PC-9 (cell line): ENCODE results near the gene NAA25. TPM values are rescaled to one million over a fixed set of nuclear protein-coding genes. Genes with fewer than 3 reads are reported as not detected.

Experiments
- Bru-seq: library from RNA; stranded (reverse); fragments of 400-500 nt; gene quantifications from one replicate; lab custom pipeline; 2021; lab: Mats Ljungman, UMichigan
- BruChase-seq, 2 experiments: library from RNA; stranded (reverse); fragments of 400-500 nt; gene quantifications; one replicate each; lab custom pipeline; 2021; lab: Mats Ljungman, UMichigan
- BruUV-seq: library from RNA; stranded (reverse); fragments of 400-500 nt; replicated peaks from 2 replicates; lab custom pipeline; 2021; lab: Mats Ljungman, UMichigan
- CTCF ChIA-PET: fragments of 300-600 bp; sonication (Branson Sonifier 250); formaldehyde crosslinking; loops from one replicate; lab custom pipeline; 2022; ENCODE audit warnings: antibody characterized with exemption; lab: Charles Lee
- POLR2A ChIA-PET: fragments of 300-600 bp; sonication (Branson Sonifier 250); formaldehyde crosslinking; loops from one replicate; lab custom pipeline; 2022; ENCODE audit warnings: antibody characterized with exemption; ENCODE audit not compliant: unreplicated experiment; lab: Charles Lee
- DNase-seq, 2 experiments: peaks; one replicate each; pipeline versions ENCODE4 v3.0.0 to v3.0.0-alpha.2; 2015 to 2022; ENCODE audit warnings: mixed read lengths in 1 of 2
- H2AFZ ChIP-seq: fragments of 200-600 bp; sonication (generic); 2 replicates; pipeline ENCODE4 v1.8.1; 2017; ENCODE audit warnings: antibody characterized with exemption
- H3F3A ChIP-seq: fragments of 200-600 bp; sonication (generic); 2 replicates; pipeline ENCODE4 v1.8.1; 2017; ENCODE audit warnings: antibody characterized with exemption, mild to moderate bottlenecking, low read depth; ENCODE audit not compliant: insufficient read depth
- H3K27ac ChIP-seq: fragments of 200-600 bp; sonication (generic); 2 replicates; pipeline ENCODE4 v1.6.1; 2016; ENCODE audit warnings: mixed run types
- H3K27me3 ChIP-seq: fragments of 200-600 bp; sonication (generic); 2 replicates; pipeline ENCODE4 v1.6.1; 2016; ENCODE audit warnings: low read depth, mixed run types; ENCODE audit not compliant: insufficient read depth
- H3K36me3 ChIP-seq: fragments of 200-600 bp; sonication (generic); 2 replicates; pipeline ENCODE4 v1.6.1; 2016; ENCODE audit warnings: low read depth, mixed run types
- H3K4me1 ChIP-seq: fragments of 200-600 bp; sonication (generic); replicated peaks from 2 replicates; pipeline ENCODE4 v1.6.1; 2016; ENCODE audit warnings: mixed run types; ENCODE audit not compliant: insufficient read depth
- H3K4me2 ChIP-seq: fragments of 200-600 bp; sonication (generic); 2 replicates; pipeline ENCODE4 v1.6.1; 2017; ENCODE audit warnings: mixed run types
- H3K4me3 ChIP-seq: fragments of 200-600 bp; sonication (generic); 2 replicates; pipeline ENCODE4 v1.6.1; 2016; ENCODE audit warnings: mixed run types
- H3K79me2 ChIP-seq: fragments of 200-600 bp; sonication (generic); 2 replicates; pipeline ENCODE4 v1.6.1; 2017; ENCODE audit warnings: low read depth, mixed run types
- H3K9me2 ChIP-seq: fragments of 200-600 bp; sonication (generic); 2 replicates; pipeline ENCODE4 v1.8.1; 2017; ENCODE audit warnings: mild to moderate bottlenecking; ENCODE audit not compliant: insufficient read depth
- H3K9me3 ChIP-seq: fragments of 200-600 bp; sonication (generic); 2 replicates; pipeline ENCODE4 v1.8.1; 2016; ENCODE audit warnings: low read depth; ENCODE audit not compliant: insufficient read depth
- H4K20me1 ChIP-seq: fragments of 200-600 bp; sonication (generic); 2 replicates; pipeline ENCODE4 v1.8.1; 2017; ENCODE audit not compliant: insufficient read depth
- CTCF ChIP-seq: fragments of 200-600 bp; sonication (generic); conservative IDR thresholded peaks from 2 replicates; pipeline ENCODE4 v1.6.1; 2017; ENCODE audit warnings: mixed run types, antibody characterized with exemption, mild to moderate bottlenecking, moderate library complexity
- EZH2 ChIP-seq: fragments of 200-600 bp; sonication (generic); IDR thresholded peaks from 2 replicates; pipeline ENCODE4 v1.8.0; 2017; ENCODE audit warnings: antibody characterized with exemption, low read depth
- intact Hi-C: fragments of 100-400 bp; cut with micrococcal nuclease; formaldehyde crosslinking; loops from one replicate; pipeline ENCODE4 v1.10.0; 2022; ENCODE audit not compliant: unreplicated experiment
- long read RNA-seq: library from polyadenylated mRNA; stranded (forward); transcript quantifications from one replicate; pipeline ENCODE4 v2.0.0, GENCODE V29; 2022
- total RNA-seq: library from RNA; stranded (reverse); gene quantifications from 2 replicates; pipeline ENCODE4 v1.2.3, GENCODE V29; 2021

The NAA25 gene
- total RNA-seq: 29.5 and 37.0 TPM in 2 replicates
- Bru-seq, nascent RNA: percentile 92 among the genes with signal in this experiment
- BruChase-seq, experiment 1, labeled RNA remaining after a 2-hour chase: percentile 93 among the genes with signal in this experiment
- percentile 88 among the genes with signal in this experiment for BruChase-seq, experiment 2, labeled RNA remaining after a 6-hour chase
- long read RNA-seq, full-length matches to known transcripts: 5 of 18 reads
- long read RNA-seq, partial matches to known transcripts: 9 of 18 reads
- long read RNA-seq, other reads (novel, unspliced or antisense): 4 of 18 reads

GRCh38 chr12:112108202-112109079 lies at the start of gene NAA25:
Gene NAA25 (minus strand): TSS chr12:112108783. CDS start chr12:112108773, 10 bp downstream.
- DNase-seq: peak; percentile 78 to 82
- Histone ChIP-seq H3K79me2 (peaks cover 73% of the 10 kb centered on the region), H4K20me1 (peaks cover 37% of the 10 kb centered on the region), H2AFZ (peak within 1 kb of the TSS; percentile 79), H3K4me3 (peak within 1 kb of the TSS; percentile 68), H3K9me2 (no peaks in the 10 kb centered on the region), H3K4me2 (peak within 1 kb of the TSS; percentile 76), H3K27ac (peak within 1 kb of the TSS; percentile 94), H3K4me1 (peaks cover 58% of the 10 kb centered on the region), H3K36me3 (peaks cover 18% of the 10 kb centered on the region; the same call in 1 of the 2 replicates), H3K27me3 (no peaks in the 10 kb centered on the region), H3K9me3 (no peaks in the 10 kb centered on the region), H3F3A (peaks cover 57% of the 10 kb centered on the region)
- TF ChIP-seq CTCF (no peak), EZH2 (no peak)
- ChIA-PET POLR2A (interaction anchor here (0.6 to 1.2 kb wide), 5 partner anchors 17 to 145 kb away, joined by 3 to 10 read pairs (median 5); partner anchors contain the start of gene TRAFD1), CTCF (interaction anchor here (0.6 to 0.7 kb wide), 3 partner anchors 30 to 573 kb away, joined by 3 to 6 read pairs (median 3); no protein-coding TSS in a partner anchor)
- intact Hi-C loops: no loop called here
- no TSS peak for BruUV-seq

GRCh38 chr12:112153893-112154219 lies 45.3 kb upstream of the NAA25 start:
- ChIA-PET POLR2A (interaction anchor here (0.5 kb wide), 1 partner anchor 37 kb away, joined by 4 read pairs; no protein-coding TSS in a partner anchor), CTCF (no interaction called here)
- H2AFZ ChIP-seq: no peak overlapping the region
- no TSS peak for BruUV-seq
- intact Hi-C loops: no loop called here
- DNase-seq: no peak
- peaks cover 7% of the 10 kb centered on the region; the same call in 1 of the 2 replicates for H3K79me2 ChIP-seq
- H3F3A ChIP-seq: peaks cover 37% of the 10 kb centered on the region
- H3K9me2 ChIP-seq: no peaks in the 10 kb centered on the region; the same call in 1 of the 2 replicates
- H3K36me3 ChIP-seq: peaks cover 52% of the 10 kb centered on the region
- H3K4me1 ChIP-seq: peaks cover 19% of the 10 kb centered on the region
- no peak overlapping the region for H3K4me2 ChIP-seq
- no peaks in the 10 kb centered on the region for H3K9me3 ChIP-seq
- no peak for TF ChIP-seq EZH2
- no peak for TF ChIP-seq CTCF
- H4K20me1 ChIP-seq: peaks cover 5% of the 10 kb centered on the region; the same call in 1 of the 2 replicates
- no peak overlapping the region for H3K4me3 ChIP-seq
- no peaks in the 10 kb centered on the region for H3K27me3 ChIP-seq
- no peak overlapping the region for H3K27ac ChIP-seq

- BruUV-seq: no TSS peak
- Histone ChIP-seq H3K27me3 (no peaks in the 10 kb centered on the region), H3F3A (peaks cover 42% of the 10 kb centered on the region), H2AFZ (no peak overlapping the region), H3K4me3 (no peak overlapping the region), H3K4me1 (peaks cover 24% of the 10 kb centered on the region), H3K36me3 (peaks cover 51% of the 10 kb centered on the region), H3K9me2 (no peaks in the 10 kb centered on the region; the same call in 1 of the 2 replicates), H3K4me2 (no peak overlapping the region), H3K27ac (no peak overlapping the region), H4K20me1 (peaks cover 5% of the 10 kb centered on the region; the same call in 1 of the 2 replicates), H3K9me3 (no peaks in the 10 kb centered on the region), H3K79me2 (peaks cover 12% of the 10 kb centered on the region; the same call in 1 of the 2 replicates)
- intact Hi-C loops: no loop called here
- ChIA-PET POLR2A (no interaction called here), CTCF (no interaction called here)
- TF ChIP-seq CTCF (no peak), EZH2 (no peak)
- DNase-seq: no peak
Observed at GRCh38 chr12:112153181-112153892, 44.8 kb upstream of the NAA25 start.
